Naive thymus-derived CD8-positive, alpha-beta T cell (primary cell): ENCODE measurements around the gene NEU1. TPM values are rescaled to one million over a fixed set of nuclear protein-coding genes. Genes with fewer than 3 reads are reported as not detected.
"Not testable (repeated sequence)": the region's sequence is repeated elsewhere in the genome, so short reads cannot be mapped to it uniquely, and the experiment has no call there.

ENCODE experiments used
- ATAC-seq, 2 donors: fragments of 150-1000 bp; cut with Tn5 transposase in 1 of 2; sonication (Bioruptor Pico), chemical (Tn5 transposase) in 1 of 2; 1 replicate in 1 of 2; 2 replicates in 1 of 2; pipeline ENCODE4 v1.10.0; 2021; ENCODE audit warnings: mild to moderate bottlenecking in 2 of 2, moderate library complexity in 2 of 2
- POLR2A ChIA-PET: fragments of 350-600 bp; sonication (Branson Sonifier 250); formaldehyde crosslinking; loops from one replicate; lab custom pipeline; 2021; ENCODE audit warnings: antibody characterized with exemption; lab: Charles Lee
- DNase-seq, 10 donors: peaks; one replicate each; pipeline versions ENCODE4 v3.0.0 to v3.0.0-alpha.2; 2020 to 2022
- H3K27ac Mint-ChIP-seq, 10 donors: one replicate each; pipeline ENCODE4 v1.8.0; 2020 to 2022; ENCODE audit warnings: mild to moderate bottlenecking in 10 of 10, mixed read lengths in 10 of 10, moderate library complexity in 4 of 10, inconsistent platforms in 1 of 10
- H3K27me3 Mint-ChIP-seq, 5 donors: one replicate each; pipeline ENCODE4 v1.8.0; 2021 to 2022; ENCODE audit warnings: mixed read lengths in 5 of 5
- H3K36me3 Mint-ChIP-seq, 3 donors: one replicate each; pipeline ENCODE4 v1.8.0; 2020 to 2022; ENCODE audit warnings: mixed read lengths in 3 of 3, mild to moderate bottlenecking in 2 of 3, inconsistent platforms in 1 of 3
- H3K4me1 Mint-ChIP-seq, 4 donors: one replicate each; pipeline ENCODE4 v1.8.0; 2021 to 2022; ENCODE audit warnings: mixed read lengths in 4 of 4
- H3K4me3 Mint-ChIP-seq, 10 donors: one replicate each; pipeline ENCODE4 v1.8.0; 2020 to 2022; ENCODE audit warnings: mild to moderate bottlenecking in 10 of 10, mixed read lengths in 10 of 10, moderate library complexity in 6 of 10, inconsistent platforms in 1 of 10
- H3K9me3 Mint-ChIP-seq, 9 donors: one replicate each; pipeline ENCODE4 v1.8.0; 2020 to 2022; ENCODE audit warnings: mixed read lengths in 9 of 9, mild to moderate bottlenecking in 3 of 9, inconsistent platforms in 1 of 9, moderate library complexity in 1 of 9
- polyA plus RNA-seq, 3 donors: library from polyadenylated mRNA; unstranded; fragments of 300-500 nt; fragmentation: Illumina TruSeq; gene quantifications; one replicate each; pipeline ENCODE4 v1.2.3, GENCODE V29; 2021
- total RNA-seq, 8 experiments: library from RNA in 2 of 8; stranded (reverse) in 2 of 8; gene quantifications; one replicate each; pipeline ENCODE4 v1.2.3 and lab custom pipeline; 2021 to 2026

Gene NEU1
- total and polyA plus RNA-seq, 5 experiments from 2014 or later: 10.9 to 17.9 (median 15.8) TPM

DNA sequence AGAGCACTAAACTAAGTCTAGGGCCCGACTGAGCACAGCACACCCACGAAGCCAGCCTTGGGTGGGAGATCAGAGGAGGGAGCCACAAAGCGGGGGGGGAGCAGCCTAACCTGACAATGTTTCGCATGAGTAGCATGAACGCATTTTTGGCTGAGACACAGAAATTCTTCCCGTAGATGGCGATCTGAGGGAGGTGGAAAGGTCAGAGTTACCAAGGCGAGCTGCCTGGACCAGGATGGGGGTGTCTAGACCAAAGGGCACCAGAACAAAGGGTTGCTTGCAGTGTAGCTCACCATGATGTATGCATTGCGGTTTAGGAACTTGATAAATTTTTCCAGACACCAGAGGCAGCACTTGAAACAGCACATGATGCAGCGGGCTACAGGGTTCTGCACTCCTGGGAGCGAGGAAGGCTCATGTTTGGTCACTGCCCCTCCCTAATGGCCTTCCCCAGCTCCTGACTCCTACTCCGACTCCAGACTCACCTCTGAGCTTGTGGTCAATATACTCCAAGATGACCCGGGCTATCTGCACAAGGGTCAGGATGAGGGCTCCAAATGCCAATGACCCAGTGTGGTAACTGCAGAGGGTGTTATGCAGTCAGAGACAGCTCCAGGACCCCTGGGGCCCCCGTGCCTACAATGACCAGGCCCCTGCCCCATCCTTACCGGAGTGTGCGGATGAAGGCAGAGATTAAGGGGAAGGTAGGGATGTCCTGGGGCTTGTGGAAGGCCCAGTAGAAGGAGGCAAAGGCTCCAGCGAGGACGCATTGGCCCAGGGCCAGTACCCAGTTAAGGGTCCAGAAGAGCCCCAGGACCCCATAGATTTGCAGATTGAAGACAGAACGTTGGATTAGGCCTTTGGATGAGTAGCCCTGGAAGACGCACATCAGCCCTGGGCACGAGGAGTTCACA is 2.8 kb upstream of the NEU1 start:
- DNase-seq (no peak), ATAC-seq (no peak)
- Mint-ChIP-seq H3K27ac (peak overlapping the region in 2 of 10 donors; percentile 43 to 59), H3K27me3 (no peaks in the 10 kb centered on the region), H3K36me3 (no peaks in the 10 kb centered on the region), H3K4me3 (peak overlapping the region in 3 of 10 donors; percentile 7 to 42 (median 22)), H3K9me3 (no peaks in the 10 kb centered on the region), H3K4me1 (peaks cover 16 to 30% (median 26%) of the 10 kb centered on the region in 4 donors)
- POLR2A ChIA-PET: interaction anchor here (1.0 kb wide), 1 partner anchor 203 kb away, joined by 4 read pairs; no protein-coding TSS in a partner anchor

DNA sequence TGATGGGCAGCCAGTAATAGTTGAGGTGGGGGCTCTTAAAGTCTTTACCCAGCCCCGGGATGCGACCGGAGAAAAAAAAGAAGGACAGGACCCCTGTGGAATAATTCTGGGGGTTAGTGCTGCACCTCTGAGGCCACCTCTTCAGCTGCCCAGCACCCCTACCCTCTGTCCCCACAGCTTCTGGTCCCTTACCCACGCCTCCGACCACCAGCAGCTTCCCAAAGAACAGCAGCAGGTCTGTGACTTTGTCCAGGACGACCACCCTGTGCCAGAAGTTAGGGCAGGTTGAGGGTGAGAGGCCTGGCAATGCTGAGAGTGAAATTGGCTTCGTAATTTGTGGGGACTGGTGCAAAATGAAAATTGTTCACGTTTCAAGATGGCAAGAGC is 2.2 kb upstream of the NEU1 start:
- Mint-ChIP-seq H3K36me3 (peaks cover 0 to 3% (median 0%) of the 10 kb centered on the region in 3 donors), H3K27me3 (no peaks in the 10 kb centered on the region), H3K27ac (peak overlapping the region in 2 of 10 donors; percentile 43 to 59), H3K4me1 (peaks cover 16 to 30% (median 27%) of the 10 kb centered on the region in 4 donors), H3K4me3 (peak overlapping the region in 2 of 10 donors; percentile 97 to 98), H3K9me3 (no peaks in the 10 kb centered on the region)
- ATAC-seq (no peak), DNase-seq (no peak)
- POLR2A ChIA-PET: interaction anchor here (1.0 to 3.2 kb wide), 2 partner anchors 33 to 202 kb away, joined by 4 to 30 read pairs; partner anchors contain the start of gene EHMT2

DNA sequence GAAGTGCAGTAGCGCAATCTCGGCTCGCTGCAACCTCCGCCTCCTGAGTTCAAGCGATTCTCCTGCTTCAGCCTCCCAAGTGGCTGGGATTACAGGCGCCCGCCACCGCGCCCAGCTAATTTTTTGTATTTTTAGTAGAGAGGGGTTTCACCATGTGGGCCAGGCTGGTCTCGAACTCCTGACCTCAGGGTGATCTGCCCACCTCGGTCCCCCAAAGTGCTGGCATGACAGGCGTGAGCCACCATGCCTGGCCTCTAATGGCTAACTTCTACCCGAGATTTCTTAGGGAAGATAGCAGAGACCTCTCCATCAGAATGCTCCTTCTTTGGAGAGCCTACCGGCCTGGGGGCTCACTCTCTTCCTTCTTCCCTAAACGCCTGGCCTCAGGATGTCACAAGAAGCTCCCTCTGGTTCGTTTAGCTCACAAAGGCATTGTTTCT is 1.5 kb upstream of the NEU1 start:
- Mint-ChIP-seq H3K27ac (peak overlapping the region in 9 of 10 donors; percentile 90 to 98 (median 96)), H3K4me1 (peaks cover 16 to 30% (median 27%) of the 10 kb centered on the region in 4 donors), H3K4me3 (peak overlapping the region; percentile 87 to 98 (median 94))
- not testable (repeated sequence) for DNase-seq, H3K9me3 Mint-ChIP-seq, ATAC-seq, H3K27me3 Mint-ChIP-seq, H3K36me3 Mint-ChIP-seq
- POLR2A ChIA-PET: interaction anchor here (0.6 to 3.2 kb wide), 6 partner anchors 30 to 280 kb away, joined by 3 to 30 read pairs (median 4); partner anchors contain the start of genes EHMT2 and HSPA1B

DNA sequence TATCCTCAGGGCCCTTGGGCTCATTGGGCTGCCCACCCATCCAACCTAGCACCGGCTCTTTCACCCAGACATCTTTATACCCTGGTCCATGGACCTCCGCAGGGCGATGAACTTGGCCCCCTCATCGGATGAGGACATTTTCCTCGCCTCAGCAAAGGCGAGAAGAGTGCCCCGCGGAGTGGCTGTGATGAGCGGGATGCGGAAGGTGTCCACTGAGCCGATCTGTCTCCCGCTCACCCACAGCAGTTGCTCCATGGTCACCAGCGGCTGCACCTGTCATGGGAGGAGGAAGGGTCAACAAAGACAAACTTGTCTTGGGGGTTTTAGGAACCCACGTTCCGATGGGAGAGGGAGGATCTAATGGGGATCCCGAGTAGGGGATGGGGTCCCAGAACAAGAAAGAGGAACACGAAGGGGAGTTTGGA is 690 bp downstream of the NEU1 start:
- peaks cover 16 to 30% (median 27%) of the 10 kb centered on the region in 4 donors for H3K4me1 Mint-ChIP-seq
- H3K27ac Mint-ChIP-seq: peak overlapping the region; percentile 87 to 98 (median 96)
- peak overlapping the region; percentile 87 to 98 (median 94) for H3K4me3 Mint-ChIP-seq
- no peak for ATAC-seq
- no peak for DNase-seq
- peaks cover 0 to 28% (median 5%) of the 10 kb centered on the region in 3 donors for H3K36me3 Mint-ChIP-seq
- no peaks in the 10 kb centered on the region for H3K27me3 Mint-ChIP-seq
- H3K9me3 Mint-ChIP-seq: no peaks in the 10 kb centered on the region
- POLR2A ChIA-PET: interaction anchor here (0.6 to 3.2 kb wide), 9 partner anchors 10 to 1110 kb away, joined by 3 to 30 read pairs (median 6); partner anchors contain the start of genes BAG6, EHMT2, GPANK1 and ZBTB12

DNA sequence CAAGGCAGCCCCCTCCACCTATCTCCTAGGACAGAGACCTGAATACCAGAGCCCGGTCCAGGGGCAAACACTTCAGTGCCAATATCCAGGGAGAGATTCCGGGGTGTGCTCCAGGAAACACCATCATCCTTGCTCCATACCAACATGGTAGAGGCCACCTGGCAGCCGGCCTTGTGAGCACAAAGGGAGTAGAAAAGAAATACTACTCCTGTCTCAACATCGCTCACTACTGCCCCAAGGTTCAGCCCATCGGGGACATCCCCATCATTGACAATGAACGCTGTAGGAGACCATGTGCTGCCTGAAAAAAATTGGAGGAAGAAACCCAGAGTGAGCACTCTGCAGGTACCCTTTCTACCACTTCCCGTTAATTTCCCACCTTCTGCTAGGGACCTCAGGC is 1.5 kb downstream of the NEU1 start:
- no peaks in the 10 kb centered on the region for H3K9me3 Mint-ChIP-seq
- POLR2A ChIA-PET: no interaction called here
- peak overlapping the region in 2 of 10 donors; percentile 97 to 98 for H3K27ac Mint-ChIP-seq

DNA sequence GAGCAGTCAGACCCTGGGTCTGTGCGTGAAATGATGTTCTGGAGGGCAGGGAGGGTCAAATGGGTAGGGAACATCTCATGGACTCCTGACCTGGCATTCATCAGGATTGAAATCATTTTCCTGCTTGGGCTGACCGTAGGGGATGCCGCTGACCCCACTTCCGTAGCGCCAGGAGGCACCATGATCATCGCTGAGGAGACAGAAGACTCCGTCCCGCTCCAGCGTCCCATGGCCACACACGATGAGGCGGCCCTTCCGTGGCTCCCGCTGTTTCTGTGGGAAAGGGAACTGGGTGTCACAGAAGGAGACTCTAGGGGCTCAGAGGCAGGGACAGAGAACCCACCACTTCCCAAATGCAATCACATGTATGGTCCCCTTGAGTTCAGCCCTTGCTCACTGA is 2.3 kb downstream of the NEU1 start:
- no peaks in the 10 kb centered on the region for H3K27me3 Mint-ChIP-seq
- DNase-seq (no peak), ATAC-seq (no peak)
- H3K9me3 Mint-ChIP-seq: no peaks in the 10 kb centered on the region
- no peak overlapping the region for H3K27ac Mint-ChIP-seq
- H3K36me3 Mint-ChIP-seq: peaks cover 0 to 29% (median 6%) of the 10 kb centered on the region in 3 donors
- POLR2A ChIA-PET: no interaction called here
- H3K4me3 Mint-ChIP-seq: peak overlapping the region in 2 of 10 donors; percentile 34 to 39
- peaks cover 16 to 30% (median 27%) of the 10 kb centered on the region in 4 donors for H3K4me1 Mint-ChIP-seq

More for the DNA sequence above, 1.5 kb downstream of the NEU1 start:
- H3K4me3 Mint-ChIP-seq: peak overlapping the region in 9 of 10 donors; percentile 19 to 98 (median 91)
- DNase-seq (no peak), ATAC-seq (no peak)
- peaks cover 16 to 30% (median 27%) of the 10 kb centered on the region in 4 donors for H3K4me1 Mint-ChIP-seq
- H3K36me3 Mint-ChIP-seq: peaks cover 0 to 29% (median 6%) of the 10 kb centered on the region in 3 donors
- H3K27me3 Mint-ChIP-seq: no peaks in the 10 kb centered on the region

DNA sequence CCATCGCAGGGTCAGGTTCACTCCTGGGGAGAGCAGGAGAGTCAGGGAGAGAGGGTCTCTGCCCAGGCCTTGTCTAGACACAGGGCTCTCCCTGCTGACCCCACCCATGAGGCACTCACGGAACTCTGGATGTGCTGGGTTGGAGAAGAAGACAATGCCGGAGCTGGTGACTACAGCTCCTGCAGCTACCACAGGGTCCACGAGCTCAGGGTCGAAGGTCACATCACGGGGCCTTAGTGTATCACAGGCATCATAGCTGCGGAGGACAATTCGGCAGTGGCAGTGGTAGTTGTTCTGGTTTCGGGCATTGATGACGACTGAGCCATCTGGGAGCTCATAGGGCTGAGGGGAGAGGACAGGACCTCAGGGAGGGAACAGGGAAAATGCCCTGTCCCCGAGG is 2.7 kb downstream of the NEU1 start:
- DNase-seq (no peak), ATAC-seq (no peak)
- no peaks in the 10 kb centered on the region for H3K27me3 Mint-ChIP-seq
- H3K36me3 Mint-ChIP-seq: peaks cover 0 to 29% (median 6%) of the 10 kb centered on the region in 3 donors
- POLR2A ChIA-PET: interaction anchor here (0.7 kb wide), 1 partner anchor 301 kb away, joined by 3 read pairs; no protein-coding TSS in a partner anchor
- no peaks in the 10 kb centered on the region for H3K9me3 Mint-ChIP-seq
- peak overlapping the region in 2 of 10 donors; percentile 50 to 71 for H3K27ac Mint-ChIP-seq
- peak overlapping the region in 4 of 10 donors; percentile 21 to 69 (median 42) for H3K4me3 Mint-ChIP-seq
- peaks cover 16 to 30% (median 25%) of the 10 kb centered on the region in 4 donors for H3K4me1 Mint-ChIP-seq

DNA sequence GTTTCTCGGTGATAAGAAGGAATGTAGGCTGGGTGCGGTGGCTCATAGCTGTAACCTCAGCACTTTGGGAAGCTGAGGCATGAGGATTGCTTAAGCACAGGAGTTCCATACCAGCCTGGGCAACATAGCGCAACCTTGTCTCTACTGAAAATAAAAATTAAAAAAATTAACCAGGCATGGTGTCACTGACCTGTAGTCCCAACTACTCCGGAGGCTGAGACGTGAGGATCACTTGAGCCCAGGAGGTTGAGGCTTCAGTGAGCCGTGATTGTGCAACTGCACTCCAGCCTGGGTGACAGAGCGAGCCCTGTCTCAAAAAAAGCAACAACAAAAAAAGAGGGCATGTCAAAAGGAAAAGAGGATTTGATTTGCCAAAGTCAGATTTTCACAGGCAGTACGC is 3.9 kb downstream of the NEU1 start:
- Mint-ChIP-seq H3K36me3 (peaks cover 0 to 29% (median 6%) of the 10 kb centered on the region in 3 donors), H3K27ac (no peak overlapping the region), H3K9me3 (no peaks in the 10 kb centered on the region), H3K4me3 (no peak overlapping the region), H3K4me1 (peaks cover 13 to 22% (median 21%) of the 10 kb centered on the region in 4 donors), H3K27me3 (no peaks in the 10 kb centered on the region)
- DNase-seq (no peak), ATAC-seq (no peak)
- POLR2A ChIA-PET: no interaction called here

DNA sequence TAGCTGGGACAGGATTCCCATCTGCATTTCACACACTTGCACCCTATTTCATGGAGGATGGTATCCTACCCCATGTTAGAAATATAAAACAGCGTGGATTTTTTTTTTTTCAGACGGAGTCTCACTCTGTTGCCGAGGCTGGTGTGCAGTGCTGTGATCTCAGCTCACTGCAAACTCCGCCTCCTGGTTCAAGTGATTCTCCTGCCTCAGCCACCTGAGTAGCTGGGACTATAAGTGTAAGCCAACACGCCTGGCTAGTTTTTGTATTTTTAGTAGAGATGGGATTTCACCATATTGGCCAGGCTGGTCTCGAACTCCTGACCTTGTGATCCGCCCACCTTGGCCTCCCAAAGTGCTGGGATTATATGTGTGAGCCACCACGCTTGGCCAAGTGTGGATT is 4.8 kb downstream of the NEU1 start:
- POLR2A ChIA-PET: interaction anchor here (1.3 kb wide), 1 partner anchor 27 kb away, joined by 3 read pairs; no protein-coding TSS in a partner anchor
- Mint-ChIP-seq H3K27ac (peak overlapping the region in 2 of 10 donors; percentile 39 to 79), H3K4me1 (peaks cover 11 to 18% (median 15%) of the 10 kb centered on the region in 4 donors), H3K36me3 (peaks cover 0 to 29% (median 6%) of the 10 kb centered on the region in 3 donors)
- not testable (repeated sequence) for H3K9me3 Mint-ChIP-seq, H3K4me3 Mint-ChIP-seq, H3K27me3 Mint-ChIP-seq, ATAC-seq, DNase-seq

DNA sequence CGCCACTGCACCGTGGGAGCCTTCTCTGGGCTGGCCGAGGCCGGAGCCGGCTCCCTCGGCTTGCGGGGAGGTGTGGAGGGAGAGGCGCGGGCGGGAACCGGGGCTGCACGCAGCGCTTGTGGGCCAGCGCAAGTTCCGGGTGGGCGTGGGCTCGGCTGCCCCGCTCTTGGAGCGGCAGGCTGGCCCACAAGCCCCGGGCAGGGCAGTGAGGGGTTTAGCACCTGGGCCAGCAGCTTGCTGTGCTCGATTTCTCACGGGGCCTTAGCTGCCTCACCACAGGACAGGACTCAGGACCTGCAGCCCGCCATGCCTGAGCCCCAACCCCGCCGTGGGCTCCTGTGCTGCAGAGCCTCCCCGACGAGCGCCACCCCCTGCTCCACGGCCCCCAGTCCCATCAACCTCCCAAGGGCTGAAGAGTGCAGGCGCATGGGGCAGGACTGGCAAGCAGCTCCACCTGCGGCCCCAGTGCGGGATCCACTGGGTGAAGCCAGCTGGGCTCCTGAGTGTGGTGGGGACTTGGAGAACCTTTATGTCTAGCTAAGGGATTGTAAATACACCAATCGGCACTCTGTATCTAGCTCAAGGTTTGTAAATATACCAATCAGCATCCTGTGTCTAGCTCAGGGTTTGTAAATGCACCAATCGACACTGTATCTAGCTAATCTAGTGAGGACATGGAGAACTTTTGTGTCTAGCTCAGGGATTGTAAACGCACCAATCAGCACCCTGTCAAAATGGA is 10.5 kb downstream of the NEU1 start:
- not testable (repeated sequence) for H3K9me3 Mint-ChIP-seq, H3K4me3 Mint-ChIP-seq, H3K27ac Mint-ChIP-seq, ATAC-seq, DNase-seq, H3K4me1 Mint-ChIP-seq, H3K27me3 Mint-ChIP-seq, H3K36me3 Mint-ChIP-seq
- POLR2A ChIA-PET: interaction anchor here (0.7 kb wide), 1 partner anchor 10 kb away, joined by 3 read pairs; the partner anchor contains the start of gene NEU1

DNA sequence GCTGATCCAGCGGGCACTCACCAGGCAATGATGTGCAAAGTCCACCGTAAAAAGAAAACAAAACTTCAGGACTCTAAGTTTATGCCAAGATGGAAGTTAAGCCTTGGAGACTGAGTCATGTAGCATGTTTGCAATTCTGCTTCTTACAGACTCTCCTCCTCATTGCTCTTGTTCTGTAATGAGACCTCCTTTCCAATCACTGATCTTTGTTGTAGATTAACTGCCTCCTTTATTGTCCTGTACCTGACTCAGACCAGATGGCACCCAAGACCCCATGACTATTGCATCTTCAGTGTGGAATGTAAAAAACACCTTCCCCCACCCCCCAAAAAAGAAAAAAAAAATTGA is 11.2 kb downstream of the NEU1 start:
- H3K4me1 Mint-ChIP-seq: peaks cover 0 to 5% (median 0%) of the 10 kb centered on the region in 4 donors
- DNase-seq (no peak), ATAC-seq (no peak)
- no peaks in the 10 kb centered on the region for H3K9me3 Mint-ChIP-seq
- no peak overlapping the region for H3K4me3 Mint-ChIP-seq
- peak overlapping the region in 2 of 10 donors; percentile 8 to 26 for H3K27ac Mint-ChIP-seq
- no peaks in the 10 kb centered on the region for H3K27me3 Mint-ChIP-seq
- POLR2A ChIA-PET: no interaction called here
- no peaks in the 10 kb centered on the region for H3K36me3 Mint-ChIP-seq
